ENCODE measurements around the gene KLF7. TPM values are rescaled to one million over a fixed set of nuclear protein-coding genes. Genes with fewer than 3 reads are reported as not detected.

Gene KLF7
- total and polyA plus RNA-seq, 9 of the 15 experiments (the other 6 are each of a cell fraction or from before 2014, with no cell fraction given): 0.04 to 0.54 (median 0.07) TPM

GRCh38 chr2:207035875-207036274 lies 129.9 kb downstream of the KLF7 start:
- BruUV-seq (replicated peaks): no TSS peak
- DNase-seq (ENCODE audit: extremely low read depth in 1 of 4, low spot score in 3 of 4): no peak

More at GRCh38 chr2:207035875-207036274, 129.9 kb downstream of the KLF7 start:
- ATAC-seq (no peak), FAIRE-seq (no peak)
- CTCF ChIA-PET (ENCODE audit: low intra/inter-chr PET ratio): no interaction called here
- Histone ChIP-seq H3K9me3 (replicated peaks; ENCODE audit: control insufficient read depth, insufficient read depth, low read depth, low read length) (no peaks in the 10 kb centered on the region), H3K27me3 (ENCODE audit: control insufficient read depth in 2 of 2, insufficient read depth in 2 of 2, low read length in 2 of 2) (peaks cover 0 to 5% of the 10 kb centered on the region in 2 experiments; a peak in 1 of 5 replicates), H3K36me3 (ENCODE audit: control insufficient read depth, insufficient read depth, low read length) (no peaks in the 10 kb centered on the region), H2AFZ (ENCODE audit: low read depth, low read length) (no peak overlapping the region), H3K9ac (ENCODE audit: insufficient read depth in 1 of 2, low read depth in 2 of 2, low read length in 2 of 2) (no peak overlapping the region), H4K20me1 (replicated peaks; ENCODE audit: control insufficient read depth, insufficient read depth, low read length) (no peaks in the 10 kb centered on the region), H3K27ac (ENCODE audit: extremely low read depth, low read depth, low read length) (no peak overlapping the region), H3K4me2 (ENCODE audit: insufficient read depth, low read length) (no peak overlapping the region), H3K79me2 (ENCODE audit: control insufficient read depth, insufficient read depth, low read length) (no peaks in the 10 kb centered on the region), H3K4me1 (replicated peaks in 1 of 2; ENCODE audit: control insufficient read depth in 2 of 2, insufficient read depth in 2 of 2, low read length in 2 of 2) (no peaks in the 10 kb centered on the region), H3K9me1 (ENCODE audit: control insufficient read depth, insufficient read depth, low read length) (no peaks in the 10 kb centered on the region), H3K4me3 (no peak overlapping the region)
- intact Hi-C loops (cut with micrococcal nuclease) (no loop called here), in situ Hi-C loops (cut with MboI) (no loop called here)
- WGBS (ENCODE audit: insufficient coverage, low coverage, missing lambda C conversion rate): 0% methylated on average over 2 of the region's 2 CpGs
- POLR2A ChIA-PET: no interaction called here
- TF ChIP-seq, protein P1, sequence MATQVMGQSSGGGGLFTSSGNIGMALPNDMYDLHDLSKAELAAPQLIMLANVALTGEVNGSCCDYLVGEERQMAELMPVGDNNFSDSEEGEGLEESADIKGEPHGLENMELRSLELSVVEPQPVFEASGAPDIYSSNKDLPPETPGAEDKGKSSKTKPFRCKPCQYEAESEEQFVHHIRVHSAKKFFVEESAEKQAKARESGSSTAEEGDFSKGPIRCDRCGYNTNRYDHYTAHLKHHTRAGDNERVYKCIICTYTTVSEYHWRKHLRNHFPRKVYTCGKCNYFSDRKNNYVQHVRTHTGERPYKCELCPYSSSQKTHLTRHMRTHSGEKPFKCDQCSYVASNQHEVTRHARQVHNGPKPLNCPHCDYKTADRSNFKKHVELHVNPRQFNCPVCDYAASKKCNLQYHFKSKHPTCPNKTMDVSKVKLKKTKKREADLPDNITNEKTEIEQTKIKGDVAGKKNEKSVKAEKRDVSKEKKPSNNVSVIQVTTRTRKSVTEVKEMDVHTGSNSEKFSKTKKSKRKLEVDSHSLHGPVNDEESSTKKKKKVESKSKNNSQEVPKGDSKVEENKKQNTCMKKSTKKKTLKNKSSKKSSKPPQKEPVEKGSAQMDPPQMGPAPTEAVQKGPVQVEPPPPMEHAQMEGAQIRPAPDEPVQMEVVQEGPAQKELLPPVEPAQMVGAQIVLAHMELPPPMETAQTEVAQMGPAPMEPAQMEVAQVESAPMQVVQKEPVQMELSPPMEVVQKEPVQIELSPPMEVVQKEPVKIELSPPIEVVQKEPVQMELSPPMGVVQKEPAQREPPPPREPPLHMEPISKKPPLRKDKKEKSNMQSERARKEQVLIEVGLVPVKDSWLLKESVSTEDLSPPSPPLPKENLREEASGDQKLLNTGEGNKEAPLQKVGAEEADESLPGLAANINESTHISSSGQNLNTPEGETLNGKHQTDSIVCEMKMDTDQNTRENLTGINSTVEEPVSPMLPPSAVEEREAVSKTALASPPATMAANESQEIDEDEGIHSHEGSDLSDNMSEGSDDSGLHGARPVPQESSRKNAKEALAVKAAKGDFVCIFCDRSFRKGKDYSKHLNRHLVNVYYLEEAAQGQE (IDR thresholded peaks at IDR 0.05; ENCODE audit: borderline replicate concordance): no peak
- TF ChIP-seq, protein P1 (CRISPR knock-in tag; IDR thresholded peaks at IDR 0.05; ENCODE audit: low read depth): no peak
- TF ChIP-seq ZNF140 (CRISPR knock-in tag; IDR thresholded peaks at IDR 0.05) (no peak), NR2C2 (CRISPR knock-in tag; IDR thresholded peaks at IDR 0.05) (no peak), NR2C2 (tag; IDR thresholded peaks at IDR 0.05) (no peak), PHF20 (IDR thresholded peaks at IDR 0.05; ENCODE audit: partially characterized antibody) (no peak), MYNN (IDR thresholded peaks at IDR 0.05) (no peak), MYNN (CRISPR knock-in tag; IDR thresholded peaks at IDR 0.05) (no peak), XRCC5 (IDR thresholded peaks at IDR 0.05; ENCODE audit: low read depth, low read length) (no peak), DMBX1 (CRISPR knock-in tag; IDR thresholded peaks at IDR 0.05; ENCODE audit: borderline replicate concordance) (no peak), HNRNPLL (IDR thresholded peaks at IDR 0.05; ENCODE audit: low read depth, low read length, poor library complexity, severe bottlenecking) (no peak)
